ENCODE measurements around the gene PPP2R5A. TPM values are rescaled to one million over a fixed set of nuclear protein-coding genes. Genes with fewer than 3 reads are reported as not detected.

PPP2R5A gene
- total RNA-seq, 2 donors from 2014 or later: 40.7 to 41.4 TPM

- peaks cover 4% of the 10 kb centered on the region for H3K4me1 Mint-ChIP-seq
- no peak overlapping the region for H3K9ac ChIP-seq (ENCODE audit: extremely low read depth, low read length, poor library complexity, severe bottlenecking)
- DNase-seq: no peak
- no peak overlapping the region for H3K4me3 Mint-ChIP-seq
- H3K27ac Mint-ChIP-seq: no peak overlapping the region
- no peaks in the 10 kb centered on the region for H3K27me3 ChIP-seq (ENCODE audit: control insufficient read depth, insufficient read depth, low read length, poor library complexity, severe bottlenecking)
- 100% methylated on average over 1 of the region's 3 CpGs for WGBS, 2 experiments (ENCODE audit: insufficient coverage in 1 of 2, insufficient read length in 1 of 2)
- no peak overlapping the region for H3K4me3 ChIP-seq (ENCODE audit: low read length)
- H3K27ac ChIP-seq (ENCODE audit: low read depth, low read length): no peak overlapping the region
- H3K27me3 Mint-ChIP-seq (ENCODE audit: insufficient read depth): no peaks in the 10 kb centered on the region
- TF ChIP-seq, protein P1, sequence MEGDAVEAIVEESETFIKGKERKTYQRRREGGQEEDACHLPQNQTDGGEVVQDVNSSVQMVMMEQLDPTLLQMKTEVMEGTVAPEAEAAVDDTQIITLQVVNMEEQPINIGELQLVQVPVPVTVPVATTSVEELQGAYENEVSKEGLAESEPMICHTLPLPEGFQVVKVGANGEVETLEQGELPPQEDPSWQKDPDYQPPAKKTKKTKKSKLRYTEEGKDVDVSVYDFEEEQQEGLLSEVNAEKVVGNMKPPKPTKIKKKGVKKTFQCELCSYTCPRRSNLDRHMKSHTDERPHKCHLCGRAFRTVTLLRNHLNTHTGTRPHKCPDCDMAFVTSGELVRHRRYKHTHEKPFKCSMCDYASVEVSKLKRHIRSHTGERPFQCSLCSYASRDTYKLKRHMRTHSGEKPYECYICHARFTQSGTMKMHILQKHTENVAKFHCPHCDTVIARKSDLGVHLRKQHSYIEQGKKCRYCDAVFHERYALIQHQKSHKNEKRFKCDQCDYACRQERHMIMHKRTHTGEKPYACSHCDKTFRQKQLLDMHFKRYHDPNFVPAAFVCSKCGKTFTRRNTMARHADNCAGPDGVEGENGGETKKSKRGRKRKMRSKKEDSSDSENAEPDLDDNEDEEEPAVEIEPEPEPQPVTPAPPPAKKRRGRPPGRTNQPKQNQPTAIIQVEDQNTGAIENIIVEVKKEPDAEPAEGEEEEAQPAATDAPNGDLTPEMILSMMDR (conservative IDR thresholded peaks at IDR 0.05): no peak
- peaks cover 19% of the 10 kb centered on the region for H3K36me3 Mint-ChIP-seq (ENCODE audit: low read depth)
- no peaks in the 10 kb centered on the region for H3K4me1 ChIP-seq (ENCODE audit: control insufficient read depth, insufficient read depth, low read length)
- H3K36me3 ChIP-seq (ENCODE audit: control insufficient read depth, insufficient read depth, low read length): peaks cover 12% of the 10 kb centered on the region
- peaks cover 18% of the 10 kb centered on the region for H3K9me3 ChIP-seq (ENCODE audit: control insufficient read depth, low read length)
- peaks cover 18% of the 10 kb centered on the region for H3K9me3 Mint-ChIP-seq
These were observed 37.9 kb downstream of the PPP2R5A start for GRCh38 chr1:212323066-212323465.

DNA sequence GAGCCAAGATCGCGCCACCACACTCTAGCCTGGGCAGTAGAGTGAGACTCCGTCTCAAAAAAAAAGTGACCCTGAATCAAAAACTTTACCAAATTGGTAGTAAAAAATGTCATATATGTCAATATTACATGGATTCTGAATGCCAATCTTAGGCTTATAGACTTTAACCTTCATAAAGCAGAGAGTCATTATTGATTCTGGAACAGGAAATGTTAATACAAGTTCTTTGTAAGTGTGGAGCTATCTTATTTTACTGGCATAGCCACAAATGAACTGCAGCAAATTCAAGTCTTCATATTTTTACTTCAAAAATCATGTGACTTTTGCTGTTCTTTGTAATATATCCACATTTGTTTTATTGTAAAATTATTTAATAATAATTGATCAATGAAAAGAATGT lies 41.3 kb downstream of the PPP2R5A start:
- Histone ChIP-seq H3K4me1 (ENCODE audit: control insufficient read depth, insufficient read depth, low read length) (no peaks in the 10 kb centered on the region), H3K9ac (ENCODE audit: extremely low read depth, low read length, poor library complexity, severe bottlenecking) (no peak overlapping the region), H3K4me3 (ENCODE audit: low read length) (no peak overlapping the region), H3K27ac (ENCODE audit: low read depth, low read length) (no peak overlapping the region), H3K36me3 (ENCODE audit: control insufficient read depth, insufficient read depth, low read length) (peaks cover 18% of the 10 kb centered on the region), H3K9me3 (ENCODE audit: control insufficient read depth, low read length) (peaks cover 12% of the 10 kb centered on the region), H3K27me3 (ENCODE audit: control insufficient read depth, insufficient read depth, low read length, poor library complexity, severe bottlenecking) (no peaks in the 10 kb centered on the region)
- no peaks in the 10 kb centered on the region for H3K4me1 Mint-ChIP-seq
- no peaks in the 10 kb centered on the region for H3K27me3 Mint-ChIP-seq (ENCODE audit: insufficient read depth)
- DNase-seq: no peak
- WGBS, 2 experiments (ENCODE audit: insufficient coverage in 1 of 2, insufficient read length in 1 of 2): 57 to 65% methylated on average over 3 of the region's 3 CpGs
- TF ChIP-seq, protein P1 (conservative IDR thresholded peaks at IDR 0.05): no peak
- H3K9me3 Mint-ChIP-seq: peaks cover 6% of the 10 kb centered on the region
- H3K27ac Mint-ChIP-seq: no peak overlapping the region
- H3K36me3 Mint-ChIP-seq (ENCODE audit: low read depth): peaks cover 18% of the 10 kb centered on the region
- no peak overlapping the region for H3K4me3 Mint-ChIP-seq

DNA sequence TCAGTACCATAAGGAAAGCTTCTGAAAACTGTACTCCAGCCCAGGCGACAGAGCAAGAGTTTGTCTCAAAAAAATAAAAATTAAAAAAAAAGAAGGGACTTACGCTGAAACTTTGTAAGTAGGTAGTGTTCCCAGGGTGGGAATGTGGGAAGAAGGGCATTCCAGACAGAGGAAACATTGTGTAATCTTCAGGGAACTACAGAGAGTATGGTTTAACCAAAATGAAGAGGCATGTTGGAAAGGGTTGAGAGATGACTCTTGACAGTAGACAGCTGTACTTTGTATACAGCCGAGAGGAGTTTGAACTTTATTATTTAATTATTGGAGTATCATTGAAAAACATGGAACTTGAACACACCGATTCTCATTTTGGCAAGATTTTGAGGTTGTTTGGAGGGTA lies 43.0 kb downstream of the PPP2R5A start:
- Histone ChIP-seq H3K9ac (ENCODE audit: extremely low read depth, low read length, poor library complexity, severe bottlenecking) (no peak overlapping the region), H3K27ac (ENCODE audit: low read depth, low read length) (no peak overlapping the region), H3K9me3 (ENCODE audit: control insufficient read depth, low read length) (peaks cover 4% of the 10 kb centered on the region), H3K36me3 (ENCODE audit: control insufficient read depth, insufficient read depth, low read length) (peaks cover 29% of the 10 kb centered on the region), H3K27me3 (ENCODE audit: control insufficient read depth, insufficient read depth, low read length, poor library complexity, severe bottlenecking) (no peaks in the 10 kb centered on the region), H3K4me1 (ENCODE audit: control insufficient read depth, insufficient read depth, low read length) (no peaks in the 10 kb centered on the region), H3K4me3 (ENCODE audit: low read length) (no peak overlapping the region)
- Mint-ChIP-seq H3K9me3 (no peaks in the 10 kb centered on the region), H3K4me3 (no peak overlapping the region), H3K36me3 (ENCODE audit: low read depth) (peaks cover 17% of the 10 kb centered on the region), H3K4me1 (no peaks in the 10 kb centered on the region), H3K27ac (no peak overlapping the region), H3K27me3 (ENCODE audit: insufficient read depth) (no peaks in the 10 kb centered on the region)
- 95 to 98% methylated on average over 3 to 4 of the region's 4 CpGs for WGBS, 2 experiments (ENCODE audit: insufficient coverage in 1 of 2, insufficient read length in 1 of 2)
- DNase-seq: no peak
- TF ChIP-seq, protein P1 (conservative IDR thresholded peaks at IDR 0.05): no peak

All from endodermal cell (in vitro differentiated cells).